Measurements from ENCODE around the gene FNDC3B. TPM values are rescaled to one million over a fixed set of nuclear protein-coding genes. Genes with fewer than 3 reads are reported as not detected.

Gene FNDC3B
- total and polyA plus RNA-seq, 2 donors (not counting 1 experiment from before 2014, with no cell fraction given): 1.2 to 9.2 TPM

DNA sequence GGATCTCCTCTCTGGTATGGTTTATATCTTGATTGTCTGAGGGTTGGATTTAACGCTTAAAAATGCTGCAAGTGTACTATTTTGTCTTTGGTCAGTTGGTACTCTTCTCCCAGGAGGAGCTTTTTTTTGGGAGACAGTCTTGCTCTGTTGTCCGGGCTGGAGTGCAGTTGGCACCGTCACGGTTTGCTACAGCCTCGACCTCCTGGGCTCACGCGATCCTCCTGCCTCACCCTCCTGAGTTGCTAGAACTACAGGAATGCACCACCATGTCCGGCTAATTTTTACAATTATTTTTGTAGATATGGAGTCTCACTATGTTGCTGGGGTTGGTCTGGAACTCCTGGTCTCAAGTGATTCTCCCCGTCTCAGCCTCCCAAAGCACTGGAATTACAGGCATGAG lies 89.5 kb downstream of the FNDC3B start:
- ChIA-PET CTCF (no interaction called here), POLR2A (no interaction called here)
- Histone ChIP-seq H3K27ac (ENCODE audit: low read length in 2 of 2) (no peak overlapping the region), H3K4me3 (ENCODE audit: control extremely low read depth in 1 of 5, extremely low read depth in 1 of 5, insufficient read depth in 1 of 5, low read depth in 2 of 5, low read length in 4 of 5) (no peak overlapping the region), H3K4me1 (ENCODE audit: control insufficient read depth in 2 of 2, insufficient read depth in 2 of 2, low read length in 2 of 2) (no peaks in the 10 kb centered on the region), H3K36me3 (replicated peaks in 1 of 2; ENCODE audit: control extremely low read depth in 1 of 2, control insufficient read depth in 1 of 2, extremely low read depth in 1 of 2, insufficient read depth in 2 of 2, low read length in 1 of 2) (peaks cover 0 to 2% of the 10 kb centered on the region in 2 experiments), H2AFZ (ENCODE audit: insufficient read depth, low read depth, low read length, poor library complexity, severe bottlenecking) (no peak overlapping the region), H3K9ac (ENCODE audit: low read length) (no peak overlapping the region), H3K4me2 (replicated peaks; ENCODE audit: low read depth, low read length, poor library complexity, severe bottlenecking) (no peak overlapping the region), H3K9me3 (ENCODE audit: control extremely low read depth in 1 of 3, control insufficient read depth in 2 of 3, insufficient read depth in 1 of 3, low read length in 2 of 3) (no peaks in the 10 kb centered on the region), H4K20me1 (ENCODE audit: control insufficient read depth, insufficient read depth, low read length, poor library complexity, severe bottlenecking) (no peaks in the 10 kb centered on the region), H3K27me3 (replicated peaks in 1 of 4; ENCODE audit: control extremely low read depth in 1 of 4, control insufficient read depth in 3 of 4, insufficient read depth in 4 of 4, low read length in 3 of 4) (peaks cover 0 to 8% (median 3%) of the 10 kb centered on the region in 4 experiments), H3K79me2 (ENCODE audit: control insufficient read depth, insufficient read depth, low read length) (no peaks in the 10 kb centered on the region)
- 100% methylated on average over 2 of the region's 9 CpGs for WGBS (ENCODE audit: insufficient coverage)
- Mint-ChIP-seq H3K9me3 (ENCODE audit: insufficient read depth) (no peaks in the 10 kb centered on the region), H3K27me3 (peaks cover 20% of the 10 kb centered on the region), H3K27ac (no peak overlapping the region), H3K4me1 (no peaks in the 10 kb centered on the region), H3K4me3 (no peak overlapping the region)
- intact Hi-C loops (cut with micrococcal nuclease): no loop called here
- no peak for TF ChIP-seq EZH2 (IDR thresholded peaks at IDR 0.05; ENCODE audit: borderline replicate concordance, insufficient read depth, low read depth, low read length, poor library complexity, severe bottlenecking)
- TF ChIP-seq, protein P1, sequence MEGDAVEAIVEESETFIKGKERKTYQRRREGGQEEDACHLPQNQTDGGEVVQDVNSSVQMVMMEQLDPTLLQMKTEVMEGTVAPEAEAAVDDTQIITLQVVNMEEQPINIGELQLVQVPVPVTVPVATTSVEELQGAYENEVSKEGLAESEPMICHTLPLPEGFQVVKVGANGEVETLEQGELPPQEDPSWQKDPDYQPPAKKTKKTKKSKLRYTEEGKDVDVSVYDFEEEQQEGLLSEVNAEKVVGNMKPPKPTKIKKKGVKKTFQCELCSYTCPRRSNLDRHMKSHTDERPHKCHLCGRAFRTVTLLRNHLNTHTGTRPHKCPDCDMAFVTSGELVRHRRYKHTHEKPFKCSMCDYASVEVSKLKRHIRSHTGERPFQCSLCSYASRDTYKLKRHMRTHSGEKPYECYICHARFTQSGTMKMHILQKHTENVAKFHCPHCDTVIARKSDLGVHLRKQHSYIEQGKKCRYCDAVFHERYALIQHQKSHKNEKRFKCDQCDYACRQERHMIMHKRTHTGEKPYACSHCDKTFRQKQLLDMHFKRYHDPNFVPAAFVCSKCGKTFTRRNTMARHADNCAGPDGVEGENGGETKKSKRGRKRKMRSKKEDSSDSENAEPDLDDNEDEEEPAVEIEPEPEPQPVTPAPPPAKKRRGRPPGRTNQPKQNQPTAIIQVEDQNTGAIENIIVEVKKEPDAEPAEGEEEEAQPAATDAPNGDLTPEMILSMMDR (IDR thresholded peaks at IDR 0.05): no peak
- ATAC-seq (ENCODE audit: low read depth): no peak
- DNase-seq: no peak

DNA sequence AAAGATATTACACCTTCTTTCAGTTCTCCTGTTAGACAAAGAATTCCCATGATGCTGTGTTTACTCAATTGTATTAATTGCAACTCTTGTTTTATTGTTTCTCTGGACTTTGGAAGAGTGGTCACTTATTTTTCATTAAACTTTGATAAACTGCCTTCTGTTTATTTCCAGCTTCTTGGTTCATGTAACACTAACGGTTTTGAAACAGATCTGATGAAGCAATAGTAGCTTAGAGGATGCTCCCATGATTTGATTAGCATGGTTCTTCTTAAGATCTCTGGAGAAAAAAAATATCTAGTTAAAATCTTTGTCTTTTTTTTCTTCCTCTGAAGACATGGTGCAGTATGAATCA lies 90.1 kb downstream of the FNDC3B start:
- WGBS (ENCODE audit: insufficient coverage): no CpG with 5 or more reads among the region's 1 CpG
- no peak overlapping the region for H2AFZ ChIP-seq (ENCODE audit: insufficient read depth, low read depth, low read length, poor library complexity, severe bottlenecking)
- H3K4me3 ChIP-seq (ENCODE audit: control extremely low read depth in 1 of 5, extremely low read depth in 1 of 5, insufficient read depth in 1 of 5, low read depth in 2 of 5, low read length in 4 of 5): no peak overlapping the region
- ATAC-seq (ENCODE audit: low read depth): no peak
- peaks cover 0 to 8% (median 3%) of the 10 kb centered on the region in 4 experiments for H3K27me3 ChIP-seq (replicated peaks in 1 of 4; ENCODE audit: control extremely low read depth in 1 of 4, control insufficient read depth in 3 of 4, insufficient read depth in 4 of 4, low read length in 3 of 4)
- CTCF ChIA-PET: no interaction called here
- TF ChIP-seq, protein P1 (IDR thresholded peaks at IDR 0.05): no peak
- no peak for TF ChIP-seq EZH2 (IDR thresholded peaks at IDR 0.05; ENCODE audit: borderline replicate concordance, insufficient read depth, low read depth, low read length, poor library complexity, severe bottlenecking)
- Mint-ChIP-seq H3K9me3 (ENCODE audit: insufficient read depth) (no peaks in the 10 kb centered on the region), H3K27me3 (peaks cover 23% of the 10 kb centered on the region), H3K27ac (no peak overlapping the region), H3K4me3 (no peak overlapping the region), H3K4me1 (peaks cover 4% of the 10 kb centered on the region)
- DNase-seq: no peak
- no peak overlapping the region for H3K9ac ChIP-seq (ENCODE audit: low read length)
- no peaks in the 10 kb centered on the region for H4K20me1 ChIP-seq (ENCODE audit: control insufficient read depth, insufficient read depth, low read length, poor library complexity, severe bottlenecking)
- POLR2A ChIA-PET: no interaction called here
- H3K9me3 ChIP-seq (ENCODE audit: control extremely low read depth in 1 of 3, control insufficient read depth in 2 of 3, insufficient read depth in 1 of 3, low read length in 2 of 3): no peaks in the 10 kb centered on the region
- H3K4me2 ChIP-seq (replicated peaks; ENCODE audit: low read depth, low read length, poor library complexity, severe bottlenecking): no peak overlapping the region
- no peaks in the 10 kb centered on the region for H3K79me2 ChIP-seq (ENCODE audit: control insufficient read depth, insufficient read depth, low read length)
- H3K27ac ChIP-seq (ENCODE audit: low read length in 2 of 2): no peak overlapping the region
- intact Hi-C loops (cut with micrococcal nuclease): no loop called here
- H3K36me3 ChIP-seq (replicated peaks in 1 of 2; ENCODE audit: control extremely low read depth in 1 of 2, control insufficient read depth in 1 of 2, extremely low read depth in 1 of 2, insufficient read depth in 2 of 2, low read length in 1 of 2): peaks cover 0 to under 1% of the 10 kb centered on the region in 2 experiments
- H3K4me1 ChIP-seq (ENCODE audit: control insufficient read depth in 2 of 2, insufficient read depth in 2 of 2, low read length in 2 of 2): no peaks in the 10 kb centered on the region

Data from B cell (primary cell).